GM23338 (cell line): Measurements from ENCODE around the gene BRI3BP. TPM values are rescaled to one million over a fixed set of nuclear protein-coding genes. Genes with fewer than 3 reads are reported as not detected.

Experiments
- ATAC-seq: fragments of 200-7000 bp; cut with Tn5 transposase; 3 replicates; pipeline ENCODE4 v1.9.1; 2020
- DNase-seq: peaks from one replicate; pipeline ENCODE4 v3.0.0-alpha.2; 2015; ENCODE audit warnings: low spot score
- H2AFZ ChIP-seq: fragments of 200-600 bp; sonication (generic); 2 replicates; pipeline ENCODE4 v1.8.0; 2016; ENCODE audit warnings: antibody characterized with exemption, mild to moderate bottlenecking, moderate library complexity
- H3F3A ChIP-seq: fragments of 200-600 bp; sonication (generic); replicated peaks from 2 replicates; pipeline ENCODE4 v1.8.0; 2017; ENCODE audit warnings: antibody characterized with exemption, mixed run types, low read depth
- H3K27ac ChIP-seq: fragments of 200-600 bp; sonication (generic); 2 replicates; pipeline ENCODE4 v1.6.1; 2016; ENCODE audit warnings: low read depth
- H3K27me3 ChIP-seq: fragments of 200-600 bp; sonication (generic); 2 replicates; pipeline ENCODE4 v1.8.0; 2016; ENCODE audit warnings: mild to moderate bottlenecking, mixed run types, moderate library complexity; ENCODE audit not compliant: insufficient read depth
- H3K36me3 ChIP-seq: fragments of 200-600 bp; sonication (generic); 2 replicates; pipeline ENCODE4 v1.8.0; 2016; ENCODE audit warnings: mild to moderate bottlenecking; ENCODE audit not compliant: insufficient read depth
- H3K4me1 ChIP-seq: fragments of 200-600 bp; sonication (generic); 2 replicates; pipeline ENCODE4 v1.8.0; 2016; ENCODE audit warnings: mild to moderate bottlenecking, moderate library complexity; ENCODE audit not compliant: insufficient read depth
- H3K4me2 ChIP-seq: fragments of 200-600 bp; sonication (generic); 2 replicates; pipeline ENCODE4 v1.7.1; 2017; ENCODE audit warnings: mixed run types
- H3K4me3 ChIP-seq: fragments of 200-600 bp; sonication (generic); 2 replicates; pipeline ENCODE4 v1.6.1; 2016; ENCODE audit warnings: mixed run types
- H3K79me2 ChIP-seq: fragments of 200-600 bp; sonication (generic); replicated peaks from 2 replicates; pipeline ENCODE4 v1.8.0; 2017; ENCODE audit warnings: mild to moderate bottlenecking; ENCODE audit not compliant: insufficient read depth
- H3K9me2 ChIP-seq: fragments of 200-600 bp; sonication (generic); 2 replicates; pipeline ENCODE4 v1.8.0; 2017; ENCODE audit not compliant: insufficient read depth
- H4K20me1 ChIP-seq: fragments of 200-600 bp; sonication (generic); replicated peaks from 2 replicates; pipeline ENCODE4 v1.8.0; 2017; ENCODE audit warnings: mild to moderate bottlenecking; ENCODE audit not compliant: insufficient read depth
- H3K27ac Mint-ChIP-seq: 2 replicates; pipeline ENCODE4 v1.8.0; 2020; ENCODE audit warnings: inconsistent platforms, mild to moderate bottlenecking, moderate library complexity, mixed read lengths
- H3K27me3 Mint-ChIP-seq: 3 replicates; pipeline ENCODE4 v1.8.0; 2022; ENCODE audit warnings: low read depth, mild to moderate bottlenecking, moderate library complexity, mixed read lengths, inconsistent platforms; ENCODE audit not compliant: insufficient read depth, poor library complexity
- H3K36me3 Mint-ChIP-seq: 3 replicates; pipeline ENCODE4 v1.8.0; 2021; ENCODE audit warnings: low read depth, mild to moderate bottlenecking, inconsistent platforms, moderate library complexity, mixed read lengths
- H3K4me1 Mint-ChIP-seq: 3 replicates; pipeline ENCODE4 v1.8.0; 2020; ENCODE audit warnings: mild to moderate bottlenecking, inconsistent platforms, mixed read lengths
- H3K4me3 Mint-ChIP-seq: 3 replicates; pipeline ENCODE4 v1.8.0; 2021; ENCODE audit warnings: moderate library complexity, mild to moderate bottlenecking, inconsistent platforms, mixed read lengths
- H3K9me3 Mint-ChIP-seq: 3 replicates; pipeline ENCODE4 v1.8.0; 2020; ENCODE audit warnings: moderate library complexity, mild to moderate bottlenecking, inconsistent platforms, mixed read lengths
- CREB1 ChIP-seq: fragments of 250-450 bp; sonication (Bioruptor Pico); IDR thresholded peaks from 2 replicates; pipeline ENCODE4 v1.5.0; 2020; ENCODE audit warnings: low read depth, mild to moderate bottlenecking, moderate library complexity
- EZH2 ChIP-seq: fragments of 200-600 bp; sonication (generic); IDR thresholded peaks from one replicate; pipeline ENCODE4 v1.8.0; 2017; ENCODE audit warnings: antibody characterized with exemption, mild to moderate bottlenecking, low read depth; ENCODE audit not compliant: unreplicated experiment
- EZH2phosphoT487 ChIP-seq: fragments of 200-600 bp; sonication (generic); IDR thresholded peaks from one replicate; pipeline ENCODE4 v1.8.1; 2018; ENCODE audit warnings: antibody characterized with exemption; ENCODE audit not compliant: unreplicated experiment
- JUNB ChIP-seq: IDR thresholded peaks from one replicate; pipeline ENCODE4 v1.6.1; 2016; ENCODE audit warnings: antibody characterized with exemption; ENCODE audit not compliant: unreplicated experiment
- NANOG ChIP-seq: IDR thresholded peaks from 2 replicates; pipeline ENCODE4 v1.6.1; 2016; ENCODE audit warnings: antibody characterized with exemption, borderline replicate concordance
- POLR2AphosphoS5 ChIP-seq: IDR thresholded peaks from 2 replicates; pipeline ENCODE4 v1.6.1; 2016; ENCODE audit warnings: antibody characterized with exemption, low read depth
- STAT1 ChIP-seq: IDR thresholded peaks from one replicate; pipeline ENCODE4 v1.6.1; 2016; ENCODE audit warnings: antibody characterized with exemption; ENCODE audit not compliant: unreplicated experiment
- ZNF114 ChIP-seq: fragments of 250-450 bp; sonication (Bioruptor Pico); IDR thresholded peaks from 2 replicates; pipeline ENCODE4 v1.5.0; 2020; ENCODE audit warnings: mild to moderate bottlenecking, moderate library complexity
- ZNF331 ChIP-seq: fragments of 250-450 bp; sonication (Bioruptor Pico); IDR thresholded peaks from 2 replicates; pipeline ENCODE4 v1.5.0; 2020; ENCODE audit warnings: low read depth, mild to moderate bottlenecking, moderate library complexity
- polyA plus RNA-seq: library from polyadenylated mRNA; unstranded; fragments of >200 nt; fragmentation: Nextera tagmentation; extraction: Ambion mirVana; gene quantifications from 2 replicates; pipeline ENCODE4 v1.2.1, GENCODE V29; 2016
- total RNA-seq: library from RNA; depleted of rRNA; stranded (reverse); fragments of >200 nt; shearing (Covaris generic); gene quantifications from 2 replicates; pipeline ENCODE4 v1.2.3, GENCODE V29; 2014
- TF ChIP-seq, protein P1 (sequence below): fragments of 250-450 bp; sonication (Bioruptor Pico); IDR thresholded peaks from 2 replicates; pipeline ENCODE4 v1.5.0; 2020; ENCODE audit warnings: mild to moderate bottlenecking, moderate library complexity
- TF ChIP-seq, protein P2 (sequence below), 2 experiments: fragments of 200-600 bp in 1 of 2; sonication (generic) in 1 of 2; conservative IDR thresholded peaks; 2 replicates each; pipeline versions ENCODE4 v1.5.1 to v1.6.1; 2016 to 2017; ENCODE audit warnings: antibody characterized with exemption in 2 of 2, low read depth in 2 of 2, mild to moderate bottlenecking in 2 of 2, moderate library complexity in 1 of 2
- TF ChIP-seq, protein P3 (sequence below): IDR thresholded peaks from one replicate; pipeline ENCODE4 v1.6.1; 2018; ENCODE audit warnings: antibody characterized with exemption; ENCODE audit not compliant: unreplicated experiment
- TF ChIP-seq, protein P4 (sequence below): IDR thresholded peaks from 2 replicates; pipeline ENCODE4 v1.6.1; 2016; ENCODE audit warnings: antibody characterized with exemption

The BRI3BP gene
- total and polyA plus RNA-seq, 2 experiments from 2014 or later = 5.8 to 10.7 TPM

DNA sequence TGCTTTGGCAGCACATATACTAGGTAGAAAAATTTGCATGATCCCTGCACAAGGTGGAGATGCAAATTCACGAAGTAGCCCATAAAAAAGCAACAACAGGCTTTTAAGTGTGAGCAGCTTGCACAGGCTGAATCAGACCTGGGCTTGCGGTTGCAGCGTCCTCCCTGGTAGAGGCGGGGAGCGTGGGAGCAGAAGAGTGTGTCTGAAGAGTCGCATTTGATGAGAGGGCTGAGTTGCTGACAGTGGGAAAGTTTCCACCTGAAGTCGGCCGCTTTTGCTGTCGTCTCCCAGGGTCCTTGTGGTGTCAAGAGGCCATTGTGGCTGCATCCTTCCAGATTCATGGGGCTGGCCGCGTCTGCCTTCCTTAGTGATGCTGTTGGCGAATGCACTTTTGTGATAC lies 78.0 kb downstream of the BRI3BP start:
- Histone ChIP-seq H3K4me3 (no peak overlapping the region), H3K36me3 (peaks cover 17% of the 10 kb centered on the region; the same call in 1 of the 2 replicates), H2AFZ (no peak overlapping the region), H4K20me1 (peaks cover 50% of the 10 kb centered on the region), H3K27ac (0 out of 2 replicates have a peak overlapping the region, but pooled peaks have one; percentile 63), H3K9me2 (no peaks in the 10 kb centered on the region), H3F3A (0 out of 2 replicates have a peak, but pooled peaks cover 3% of the 10 kb centered on the region), H3K4me1 (peaks cover 17% of the 10 kb centered on the region), H3K4me2 (no peak overlapping the region), H3K79me2 (peaks cover 75% of the 10 kb centered on the region), H3K27me3 (no peaks in the 10 kb centered on the region)
- TF ChIP-seq ZNF331 (CRISPR knock-in tag) = no peak
- TF ChIP-seq, protein P1, sequence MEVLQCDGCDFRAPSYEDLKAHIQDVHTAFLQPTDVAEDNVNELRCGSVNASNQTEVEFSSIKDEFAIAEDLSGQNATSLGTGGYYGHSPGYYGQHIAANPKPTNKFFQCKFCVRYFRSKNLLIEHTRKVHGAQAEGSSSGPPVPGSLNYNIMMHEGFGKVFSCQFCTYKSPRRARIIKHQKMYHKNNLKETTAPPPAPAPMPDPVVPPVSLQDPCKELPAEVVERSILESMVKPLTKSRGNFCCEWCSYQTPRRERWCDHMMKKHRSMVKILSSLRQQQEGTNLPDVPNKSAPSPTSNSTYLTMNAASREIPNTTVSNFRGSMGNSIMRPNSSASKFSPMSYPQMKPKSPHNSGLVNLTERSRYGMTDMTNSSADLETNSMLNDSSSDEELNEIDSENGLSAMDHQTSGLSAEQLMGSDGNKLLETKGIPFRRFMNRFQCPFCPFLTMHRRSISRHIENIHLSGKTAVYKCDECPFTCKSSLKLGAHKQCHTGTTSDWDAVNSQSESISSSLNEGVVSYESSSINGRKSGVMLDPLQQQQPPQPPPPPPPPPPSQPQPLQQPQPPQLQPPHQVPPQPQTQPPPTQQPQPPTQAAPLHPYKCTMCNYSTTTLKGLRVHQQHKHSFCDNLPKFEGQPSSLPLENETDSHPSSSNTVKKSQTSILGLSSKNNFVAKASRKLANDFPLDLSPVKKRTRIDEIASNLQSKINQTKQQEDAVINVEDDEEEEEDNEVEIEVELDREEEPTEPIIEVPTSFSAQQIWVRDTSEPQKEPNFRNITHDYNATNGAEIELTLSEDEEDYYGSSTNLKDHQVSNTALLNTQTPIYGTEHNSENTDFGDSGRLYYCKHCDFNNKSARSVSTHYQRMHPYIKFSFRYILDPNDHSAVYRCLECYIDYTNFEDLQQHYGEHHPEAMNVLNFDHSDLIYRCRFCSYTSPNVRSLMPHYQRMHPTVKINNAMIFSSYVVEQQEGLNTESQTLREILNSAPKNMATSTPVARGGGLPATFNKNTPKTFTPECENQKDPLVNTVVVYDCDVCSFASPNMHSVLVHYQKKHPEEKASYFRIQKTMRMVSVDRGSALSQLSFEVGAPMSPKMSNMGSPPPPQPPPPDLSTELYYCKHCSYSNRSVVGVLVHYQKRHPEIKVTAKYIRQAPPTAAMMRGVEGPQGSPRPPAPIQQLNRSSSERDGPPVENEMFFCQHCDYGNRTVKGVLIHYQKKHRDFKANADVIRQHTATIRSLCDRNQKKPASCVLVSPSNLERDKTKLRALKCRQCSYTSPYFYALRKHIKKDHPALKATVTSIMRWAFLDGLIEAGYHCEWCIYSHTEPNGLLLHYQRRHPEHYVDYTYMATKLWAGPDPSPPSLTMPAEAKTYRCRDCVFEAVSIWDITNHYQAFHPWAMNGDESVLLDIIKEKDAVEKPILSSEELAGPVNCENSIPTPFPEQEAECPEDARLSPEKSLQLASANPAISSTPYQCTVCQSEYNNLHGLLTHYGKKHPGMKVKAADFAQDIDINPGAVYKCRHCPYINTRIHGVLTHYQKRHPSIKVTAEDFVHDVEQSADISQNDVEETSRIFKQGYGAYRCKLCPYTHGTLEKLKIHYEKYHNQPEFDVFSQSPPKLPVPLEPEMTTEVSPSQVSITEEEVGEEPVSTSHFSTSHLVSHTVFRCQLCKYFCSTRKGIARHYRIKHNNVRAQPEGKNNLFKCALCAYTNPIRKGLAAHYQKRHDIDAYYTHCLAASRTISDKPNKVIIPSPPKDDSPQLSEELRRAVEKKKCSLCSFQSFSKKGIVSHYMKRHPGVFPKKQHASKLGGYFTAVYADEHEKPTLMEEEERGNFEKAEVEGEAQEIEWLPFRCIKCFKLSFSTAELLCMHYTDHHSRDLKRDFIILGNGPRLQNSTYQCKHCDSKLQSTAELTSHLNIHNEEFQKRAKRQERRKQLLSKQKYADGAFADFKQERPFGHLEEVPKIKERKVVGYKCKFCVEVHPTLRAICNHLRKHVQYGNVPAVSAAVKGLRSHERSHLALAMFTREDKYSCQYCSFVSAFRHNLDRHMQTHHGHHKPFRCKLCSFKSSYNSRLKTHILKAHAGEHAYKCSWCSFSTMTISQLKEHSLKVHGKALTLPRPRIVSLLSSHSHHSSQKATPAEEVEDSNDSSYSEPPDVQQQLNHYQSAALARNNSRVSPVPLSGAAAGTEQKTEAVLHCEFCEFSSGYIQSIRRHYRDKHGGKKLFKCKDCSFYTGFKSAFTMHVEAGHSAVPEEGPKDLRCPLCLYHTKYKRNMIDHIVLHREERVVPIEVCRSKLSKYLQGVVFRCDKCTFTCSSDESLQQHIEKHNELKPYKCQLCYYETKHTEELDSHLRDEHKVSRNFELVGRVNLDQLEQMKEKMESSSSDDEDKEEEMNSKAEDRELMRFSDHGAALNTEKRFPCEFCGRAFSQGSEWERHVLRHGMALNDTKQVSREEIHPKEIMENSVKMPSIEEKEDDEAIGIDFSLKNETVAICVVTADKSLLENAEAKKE (CRISPR knock-in tag) = no peak
- TF ChIP-seq CREB1 (CRISPR knock-in tag) = no peak
- TF ChIP-seq POLR2AphosphoS5 = no peak
- no peak for TF ChIP-seq JUNB
- TF ChIP-seq, protein P2, sequence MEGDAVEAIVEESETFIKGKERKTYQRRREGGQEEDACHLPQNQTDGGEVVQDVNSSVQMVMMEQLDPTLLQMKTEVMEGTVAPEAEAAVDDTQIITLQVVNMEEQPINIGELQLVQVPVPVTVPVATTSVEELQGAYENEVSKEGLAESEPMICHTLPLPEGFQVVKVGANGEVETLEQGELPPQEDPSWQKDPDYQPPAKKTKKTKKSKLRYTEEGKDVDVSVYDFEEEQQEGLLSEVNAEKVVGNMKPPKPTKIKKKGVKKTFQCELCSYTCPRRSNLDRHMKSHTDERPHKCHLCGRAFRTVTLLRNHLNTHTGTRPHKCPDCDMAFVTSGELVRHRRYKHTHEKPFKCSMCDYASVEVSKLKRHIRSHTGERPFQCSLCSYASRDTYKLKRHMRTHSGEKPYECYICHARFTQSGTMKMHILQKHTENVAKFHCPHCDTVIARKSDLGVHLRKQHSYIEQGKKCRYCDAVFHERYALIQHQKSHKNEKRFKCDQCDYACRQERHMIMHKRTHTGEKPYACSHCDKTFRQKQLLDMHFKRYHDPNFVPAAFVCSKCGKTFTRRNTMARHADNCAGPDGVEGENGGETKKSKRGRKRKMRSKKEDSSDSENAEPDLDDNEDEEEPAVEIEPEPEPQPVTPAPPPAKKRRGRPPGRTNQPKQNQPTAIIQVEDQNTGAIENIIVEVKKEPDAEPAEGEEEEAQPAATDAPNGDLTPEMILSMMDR (conservative IDR thresholded peaks at IDR 0.05; ENCODE audit: low read depth in 2 of 2) = no peak
- TF ChIP-seq EZH2 = no peak
- TF ChIP-seq ZNF114 = no peak
- no peak for TF ChIP-seq EZH2phosphoT487
- no peak for TF ChIP-seq STAT1
- TF ChIP-seq, protein P3, sequence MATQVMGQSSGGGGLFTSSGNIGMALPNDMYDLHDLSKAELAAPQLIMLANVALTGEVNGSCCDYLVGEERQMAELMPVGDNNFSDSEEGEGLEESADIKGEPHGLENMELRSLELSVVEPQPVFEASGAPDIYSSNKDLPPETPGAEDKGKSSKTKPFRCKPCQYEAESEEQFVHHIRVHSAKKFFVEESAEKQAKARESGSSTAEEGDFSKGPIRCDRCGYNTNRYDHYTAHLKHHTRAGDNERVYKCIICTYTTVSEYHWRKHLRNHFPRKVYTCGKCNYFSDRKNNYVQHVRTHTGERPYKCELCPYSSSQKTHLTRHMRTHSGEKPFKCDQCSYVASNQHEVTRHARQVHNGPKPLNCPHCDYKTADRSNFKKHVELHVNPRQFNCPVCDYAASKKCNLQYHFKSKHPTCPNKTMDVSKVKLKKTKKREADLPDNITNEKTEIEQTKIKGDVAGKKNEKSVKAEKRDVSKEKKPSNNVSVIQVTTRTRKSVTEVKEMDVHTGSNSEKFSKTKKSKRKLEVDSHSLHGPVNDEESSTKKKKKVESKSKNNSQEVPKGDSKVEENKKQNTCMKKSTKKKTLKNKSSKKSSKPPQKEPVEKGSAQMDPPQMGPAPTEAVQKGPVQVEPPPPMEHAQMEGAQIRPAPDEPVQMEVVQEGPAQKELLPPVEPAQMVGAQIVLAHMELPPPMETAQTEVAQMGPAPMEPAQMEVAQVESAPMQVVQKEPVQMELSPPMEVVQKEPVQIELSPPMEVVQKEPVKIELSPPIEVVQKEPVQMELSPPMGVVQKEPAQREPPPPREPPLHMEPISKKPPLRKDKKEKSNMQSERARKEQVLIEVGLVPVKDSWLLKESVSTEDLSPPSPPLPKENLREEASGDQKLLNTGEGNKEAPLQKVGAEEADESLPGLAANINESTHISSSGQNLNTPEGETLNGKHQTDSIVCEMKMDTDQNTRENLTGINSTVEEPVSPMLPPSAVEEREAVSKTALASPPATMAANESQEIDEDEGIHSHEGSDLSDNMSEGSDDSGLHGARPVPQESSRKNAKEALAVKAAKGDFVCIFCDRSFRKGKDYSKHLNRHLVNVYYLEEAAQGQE = no peak
- TF ChIP-seq, protein P4, sequence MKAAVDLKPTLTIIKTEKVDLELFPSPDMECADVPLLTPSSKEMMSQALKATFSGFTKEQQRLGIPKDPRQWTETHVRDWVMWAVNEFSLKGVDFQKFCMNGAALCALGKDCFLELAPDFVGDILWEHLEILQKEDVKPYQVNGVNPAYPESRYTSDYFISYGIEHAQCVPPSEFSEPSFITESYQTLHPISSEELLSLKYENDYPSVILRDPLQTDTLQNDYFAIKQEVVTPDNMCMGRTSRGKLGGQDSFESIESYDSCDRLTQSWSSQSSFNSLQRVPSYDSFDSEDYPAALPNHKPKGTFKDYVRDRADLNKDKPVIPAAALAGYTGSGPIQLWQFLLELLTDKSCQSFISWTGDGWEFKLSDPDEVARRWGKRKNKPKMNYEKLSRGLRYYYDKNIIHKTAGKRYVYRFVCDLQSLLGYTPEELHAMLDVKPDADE = no peak
- no peak for TF ChIP-seq NANOG
- Mint-ChIP-seq H3K36me3 (peaks cover 20% of the 10 kb centered on the region), H3K4me3 (no peak overlapping the region), H3K4me1 (peaks cover 15% of the 10 kb centered on the region), H3K27me3 (peaks cover 2% of the 10 kb centered on the region), H3K9me3 (no peaks in the 10 kb centered on the region; the same call in 2 of the 3 replicates), H3K27ac (no peak overlapping the region)
- no peak for ATAC-seq
- no peak for DNase-seq
